Neural progenitor cell (in vitro differentiated cells): ENCODE measurements around the gene CDKN2A.

Experiments
- CTCF ChIP-seq: fragments of 200-600 bp; sonication (generic); IDR thresholded peaks from 2 replicates; pipeline ENCODE4 v1.5.1; 2017; ENCODE audit warnings: antibody characterized with exemption, mild to moderate bottlenecking
- EZH2 ChIP-seq: fragments of 200-600 bp; sonication (generic); IDR thresholded peaks from 2 replicates; pipeline ENCODE4 v1.6.1; 2017; ENCODE audit warnings: antibody characterized with exemption, mild to moderate bottlenecking, moderate library complexity

DNA sequence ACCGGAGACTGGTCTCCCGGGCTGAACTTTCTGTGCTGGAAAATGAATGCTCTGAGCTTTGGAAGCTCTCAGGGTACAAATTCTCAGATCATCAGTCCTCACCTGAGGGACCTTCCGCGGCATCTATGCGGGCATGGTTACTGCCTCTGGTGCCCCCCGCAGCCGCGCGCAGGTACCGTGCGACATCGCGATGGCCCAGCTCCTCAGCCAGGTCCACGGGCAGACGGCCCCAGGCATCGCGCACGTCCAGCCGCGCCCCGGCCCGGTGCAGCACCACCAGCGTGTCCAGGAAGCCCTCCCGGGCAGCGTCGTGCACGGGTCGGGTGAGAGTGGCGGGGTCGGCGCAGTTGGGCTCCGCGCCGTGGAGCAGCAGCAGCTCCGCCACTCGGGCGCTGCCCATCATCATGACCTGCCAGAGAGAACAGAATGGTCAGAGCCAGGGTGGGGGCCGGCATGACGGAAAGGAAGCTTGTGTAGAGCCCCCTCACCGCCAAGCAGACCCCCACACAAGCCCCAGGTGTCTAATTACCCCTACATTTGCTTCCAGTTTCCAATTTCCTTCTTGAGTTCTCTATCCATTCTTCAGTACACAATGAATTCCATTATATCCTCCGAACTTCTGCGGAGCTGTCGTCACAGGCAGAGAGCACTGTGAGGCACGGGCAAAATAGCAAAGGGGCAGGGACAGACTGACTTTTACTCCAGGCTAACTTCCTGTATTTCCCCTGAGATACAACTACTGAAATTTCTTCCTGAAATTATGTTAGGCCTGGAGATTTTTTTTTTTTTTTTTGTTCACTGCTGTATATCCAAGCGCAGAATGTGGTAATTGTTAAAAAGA lies 23.2 kb downstream of the CDKN2A start:
- TF ChIP-seq EZH2 (peak; percentile 97), CTCF (no peak)
